Progenitor cell of endocrine pancreas (in vitro differentiated cells): ENCODE measurements around the gene SAFB2. TPM values are rescaled to one million over a fixed set of nuclear protein-coding genes. Genes with fewer than 3 reads are reported as not detected.
A peak's percentile ranks its signal among the peaks of the same experiment; 100 is the strongest.

Source experiments
- DNase-seq: peaks from one replicate; pipeline ENCODE4 v3.0.0; 2021; ENCODE audit warnings: low spot score; ENCODE audit not compliant: unreplicated experiment
- H3K27ac Mint-ChIP-seq: 2 replicates; pipeline ENCODE4 v1.8.0; 2021; ENCODE audit warnings: mild to moderate bottlenecking, moderate library complexity, mixed read lengths
- H3K27me3 Mint-ChIP-seq: 2 replicates; pipeline ENCODE4 v1.8.0; 2021; ENCODE audit warnings: mixed read lengths
- H3K36me3 Mint-ChIP-seq: 2 replicates; pipeline ENCODE4 v1.8.0; 2022; ENCODE audit warnings: mixed read lengths; ENCODE audit not compliant: insufficient read depth
- H3K4me1 Mint-ChIP-seq: 2 replicates; pipeline ENCODE4 v1.8.0; 2021; ENCODE audit warnings: low read depth, mixed read lengths
- H3K4me3 Mint-ChIP-seq: 2 replicates; pipeline ENCODE4 v1.8.0; 2021; ENCODE audit warnings: low read depth, mild to moderate bottlenecking, moderate library complexity, mixed read lengths
- H3K9me3 Mint-ChIP-seq: 2 replicates; pipeline ENCODE4 v1.8.0; 2021; ENCODE audit warnings: low read depth, mixed read lengths
- CTCF ChIP-seq: fragments of 200-600 bp; sonication (generic); IDR thresholded peaks from one replicate; pipeline ENCODE4 v1.5.0; 2021; ENCODE audit warnings: antibody characterized with exemption, mild to moderate bottlenecking; ENCODE audit not compliant: unreplicated experiment
- total RNA-seq: library from RNA; stranded (reverse); gene quantifications from 2 replicates; pipeline ENCODE4 v1.2.1, GENCODE V29; 2021

SAFB2 gene
- total RNA-seq, 1 donor from 2014 or later, result 107 TPM

GRCh38 chr19:5665781-5666513 lies 43.4 kb upstream of the SAFB2 start:
- no peak for TF ChIP-seq CTCF
- H3K4me3 Mint-ChIP-seq, result no peak overlapping the region
- H3K27me3 Mint-ChIP-seq, result no peaks in the 10 kb centered on the region
- H3K36me3 Mint-ChIP-seq, result peaks cover 32% of the 10 kb centered on the region
- no peaks in the 10 kb centered on the region for H3K4me1 Mint-ChIP-seq
- H3K27ac Mint-ChIP-seq, result peak overlapping the region; percentile 86
- no peak for DNase-seq
- H3K9me3 Mint-ChIP-seq, result no peaks in the 10 kb centered on the region

- TF ChIP-seq CTCF, result no peak
- peak overlapping the region; percentile 75 for H3K27ac Mint-ChIP-seq
- peaks cover 31% of the 10 kb centered on the region for H3K36me3 Mint-ChIP-seq
- no peak overlapping the region for H3K4me3 Mint-ChIP-seq
- H3K9me3 Mint-ChIP-seq, result no peaks in the 10 kb centered on the region
- no peaks in the 10 kb centered on the region for H3K4me1 Mint-ChIP-seq
- DNase-seq, result no peak
- no peaks in the 10 kb centered on the region for H3K27me3 Mint-ChIP-seq
Measured at GRCh38 chr19:5664515-5664914, 41.9 kb upstream of the SAFB2 start.

GRCh38 chr19:5663904-5664303 lies 41.3 kb upstream of the SAFB2 start:
- no peak overlapping the region for H3K27ac Mint-ChIP-seq
- H3K9me3 Mint-ChIP-seq, result no peaks in the 10 kb centered on the region
- no peak overlapping the region for H3K4me3 Mint-ChIP-seq
- no peaks in the 10 kb centered on the region for H3K27me3 Mint-ChIP-seq
- H3K36me3 Mint-ChIP-seq, result peaks cover 30% of the 10 kb centered on the region
- no peak for DNase-seq
- no peak for TF ChIP-seq CTCF
- no peaks in the 10 kb centered on the region for H3K4me1 Mint-ChIP-seq

GRCh38 chr19:5661483-5661882 lies 38.9 kb upstream of the SAFB2 start:
- H3K4me1 Mint-ChIP-seq, result no peaks in the 10 kb centered on the region
- no peak for TF ChIP-seq CTCF
- H3K9me3 Mint-ChIP-seq, result no peaks in the 10 kb centered on the region
- H3K27ac Mint-ChIP-seq, result peak overlapping the region; percentile 77
- no peaks in the 10 kb centered on the region for H3K27me3 Mint-ChIP-seq
- no peak for DNase-seq
- no peak overlapping the region for H3K4me3 Mint-ChIP-seq
- H3K36me3 Mint-ChIP-seq, result peaks cover 30% of the 10 kb centered on the region

GRCh38 chr19:5655412-5655811 lies 32.8 kb upstream of the SAFB2 start:
- no peak for TF ChIP-seq CTCF
- Mint-ChIP-seq H3K36me3 (peaks cover 34% of the 10 kb centered on the region), H3K27me3 (no peaks in the 10 kb centered on the region), H3K9me3 (no peaks in the 10 kb centered on the region), H3K27ac (no peak overlapping the region), H3K4me1 (no peaks in the 10 kb centered on the region), H3K4me3 (no peak overlapping the region)
- DNase-seq, result no peak
